Measurements from ENCODE around the gene GALNT18.

Gene GALNT18

DNA sequence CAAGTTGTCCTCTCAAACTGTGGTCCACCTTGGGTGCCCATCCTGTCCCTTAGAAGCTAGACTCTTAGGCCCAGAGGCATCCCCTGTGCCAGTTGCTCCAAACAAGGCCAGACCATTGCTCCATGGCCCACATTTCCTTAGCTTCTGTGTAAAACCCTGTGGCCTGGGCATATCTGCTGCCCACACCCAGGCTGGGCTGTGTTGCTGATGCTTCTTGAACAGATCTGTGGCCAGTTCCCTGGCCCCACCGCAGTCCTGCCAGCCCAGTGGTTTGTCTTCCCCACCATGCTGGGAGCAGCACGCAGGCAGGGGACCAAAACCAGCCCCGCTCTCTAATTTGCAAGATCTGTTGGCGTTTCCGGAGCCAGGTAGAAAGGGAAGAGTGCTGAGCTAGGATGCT is 341.0 kb downstream of the GALNT18 start:
- no peaks in the 10 kb centered on the region for H3F3A ChIP-seq (ENCODE audit: insufficient read depth, low read length)
- H4K20me1 ChIP-seq (ENCODE audit: insufficient read depth, low read length): no peaks in the 10 kb centered on the region
- H3K27me3 ChIP-seq (replicated peaks; ENCODE audit: insufficient read depth, low read length): no peaks in the 10 kb centered on the region
- H3K4me3 ChIP-seq (ENCODE audit: low read length): no peak overlapping the region
- H2AFZ ChIP-seq (ENCODE audit: low read length): no peak overlapping the region
- H3K9me2 ChIP-seq (replicated peaks; ENCODE audit: insufficient read depth, low read length): no peaks in the 10 kb centered on the region
- H3K27ac ChIP-seq (ENCODE audit: low read length): peak overlapping the region; percentile 6; the same call in 1 of the 2 replicates
- no peak for DNase-seq
- H3K4me1 ChIP-seq (ENCODE audit: low read length): peaks cover 13% of the 10 kb centered on the region
- no peak overlapping the region for H3K9ac ChIP-seq (ENCODE audit: low read length)
- no peaks in the 10 kb centered on the region for H3K36me3 ChIP-seq (replicated peaks; ENCODE audit: insufficient read depth, low read length)
- no peaks in the 10 kb centered on the region for H3K9me3 ChIP-seq (replicated peaks; ENCODE audit: insufficient read depth, low read length)
- TF ChIP-seq EZH2 (optimal IDR thresholded peaks at IDR 0.05; ENCODE audit: low read depth, low read length): no peak
- no peak for TF ChIP-seq EZH2phosphoT487 (IDR thresholded peaks at IDR 0.05; ENCODE audit: low read length)
- TF ChIP-seq, protein P1, sequence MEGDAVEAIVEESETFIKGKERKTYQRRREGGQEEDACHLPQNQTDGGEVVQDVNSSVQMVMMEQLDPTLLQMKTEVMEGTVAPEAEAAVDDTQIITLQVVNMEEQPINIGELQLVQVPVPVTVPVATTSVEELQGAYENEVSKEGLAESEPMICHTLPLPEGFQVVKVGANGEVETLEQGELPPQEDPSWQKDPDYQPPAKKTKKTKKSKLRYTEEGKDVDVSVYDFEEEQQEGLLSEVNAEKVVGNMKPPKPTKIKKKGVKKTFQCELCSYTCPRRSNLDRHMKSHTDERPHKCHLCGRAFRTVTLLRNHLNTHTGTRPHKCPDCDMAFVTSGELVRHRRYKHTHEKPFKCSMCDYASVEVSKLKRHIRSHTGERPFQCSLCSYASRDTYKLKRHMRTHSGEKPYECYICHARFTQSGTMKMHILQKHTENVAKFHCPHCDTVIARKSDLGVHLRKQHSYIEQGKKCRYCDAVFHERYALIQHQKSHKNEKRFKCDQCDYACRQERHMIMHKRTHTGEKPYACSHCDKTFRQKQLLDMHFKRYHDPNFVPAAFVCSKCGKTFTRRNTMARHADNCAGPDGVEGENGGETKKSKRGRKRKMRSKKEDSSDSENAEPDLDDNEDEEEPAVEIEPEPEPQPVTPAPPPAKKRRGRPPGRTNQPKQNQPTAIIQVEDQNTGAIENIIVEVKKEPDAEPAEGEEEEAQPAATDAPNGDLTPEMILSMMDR (IDR thresholded peaks at IDR 0.05; ENCODE audit: low read length): no peak
- H3K4me2 ChIP-seq (ENCODE audit: low read depth, low read length): no peak overlapping the region
- no peaks in the 10 kb centered on the region for H3K79me2 ChIP-seq (ENCODE audit: low read length)

DNA sequence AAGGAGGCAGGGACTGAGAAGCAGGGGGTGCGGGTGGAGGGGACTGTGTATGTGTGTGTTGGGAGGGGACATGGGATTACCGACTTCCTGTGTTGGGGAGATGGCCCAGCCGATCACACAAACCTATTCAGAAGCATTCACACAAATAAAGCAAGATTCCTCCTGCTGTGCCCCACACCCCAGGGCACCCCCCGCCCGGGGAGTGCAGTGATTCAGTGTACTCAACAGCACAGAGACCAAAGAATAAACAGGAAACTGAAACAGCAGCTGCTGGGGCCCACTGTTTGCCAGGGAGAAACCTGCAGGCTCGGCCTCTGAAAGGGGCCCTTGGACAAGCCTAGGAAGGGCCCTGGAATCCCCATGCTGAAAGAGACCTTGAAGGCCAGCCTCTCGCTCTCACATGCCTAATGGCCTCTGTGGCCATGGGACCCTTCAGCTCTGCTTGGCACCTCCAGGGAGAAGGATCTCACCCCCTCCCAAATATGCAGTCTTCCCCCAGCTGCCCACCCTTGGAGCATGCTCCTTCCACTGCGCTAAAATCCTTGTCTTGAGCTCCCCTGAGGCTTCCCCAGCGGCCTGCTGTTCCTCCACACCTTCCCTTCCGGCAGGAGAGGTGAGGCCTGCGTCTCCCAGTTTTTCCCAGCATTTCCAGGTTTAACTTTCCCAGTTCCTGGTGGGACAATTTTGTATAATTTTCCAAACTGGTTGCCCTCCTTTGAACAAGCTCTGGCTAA is 341.7 kb downstream of the GALNT18 start:
- Histone ChIP-seq H3K9me3 (replicated peaks; ENCODE audit: insufficient read depth, low read length) (no peaks in the 10 kb centered on the region), H3F3A (ENCODE audit: insufficient read depth, low read length) (no peaks in the 10 kb centered on the region), H3K27ac (ENCODE audit: low read length) (peak overlapping the region; percentile 6; the same call in 1 of the 2 replicates), H3K79me2 (ENCODE audit: low read length) (no peaks in the 10 kb centered on the region), H3K4me1 (ENCODE audit: low read length) (peaks cover 13% of the 10 kb centered on the region), H3K36me3 (replicated peaks; ENCODE audit: insufficient read depth, low read length) (no peaks in the 10 kb centered on the region), H3K9ac (ENCODE audit: low read length) (no peak overlapping the region), H3K4me2 (ENCODE audit: low read depth, low read length) (peak overlapping the region; percentile 30; the same call in 1 of the 2 replicates), H2AFZ (ENCODE audit: low read length) (peak overlapping the region; percentile 54), H3K9me2 (replicated peaks; ENCODE audit: insufficient read depth, low read length) (no peaks in the 10 kb centered on the region), H3K4me3 (ENCODE audit: low read length) (no peak overlapping the region), H3K27me3 (replicated peaks; ENCODE audit: insufficient read depth, low read length) (no peaks in the 10 kb centered on the region), H4K20me1 (ENCODE audit: insufficient read depth, low read length) (no peaks in the 10 kb centered on the region)
- peak; percentile 67 for DNase-seq
- TF ChIP-seq EZH2phosphoT487 (IDR thresholded peaks at IDR 0.05; ENCODE audit: low read length) (no peak), EZH2 (optimal IDR thresholded peaks at IDR 0.05; ENCODE audit: low read depth, low read length) (no peak)
- TF ChIP-seq, protein P1 (IDR thresholded peaks at IDR 0.05; ENCODE audit: low read length): no peak

DNA sequence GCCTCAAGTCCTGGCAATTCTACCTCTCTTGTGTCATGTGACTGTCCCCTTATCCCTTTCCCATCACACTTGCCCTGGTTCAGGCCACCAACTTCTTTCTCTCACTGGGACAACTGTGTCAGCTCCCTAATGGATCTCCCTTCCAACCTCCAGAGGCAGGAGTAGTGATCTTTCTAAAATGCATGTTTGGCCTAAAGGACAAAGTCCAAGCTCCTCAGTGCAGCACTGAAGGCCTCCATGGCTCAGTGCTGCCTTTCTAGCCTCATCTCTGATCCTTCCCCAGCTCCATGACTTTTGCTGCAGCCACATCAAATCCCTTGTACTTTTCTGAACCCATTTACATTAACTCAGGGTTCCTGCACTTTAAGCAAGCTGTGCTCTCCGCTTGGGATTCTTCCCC is 349.6 kb downstream of the GALNT18 start:
- H3K9me2 ChIP-seq (replicated peaks; ENCODE audit: insufficient read depth, low read length): no peaks in the 10 kb centered on the region
- no peak overlapping the region for H3K27ac ChIP-seq (ENCODE audit: low read length)
- no peaks in the 10 kb centered on the region for H3K36me3 ChIP-seq (replicated peaks; ENCODE audit: insufficient read depth, low read length)
- no peak for TF ChIP-seq EZH2phosphoT487 (IDR thresholded peaks at IDR 0.05; ENCODE audit: low read length)
- H3F3A ChIP-seq (ENCODE audit: insufficient read depth, low read length): no peaks in the 10 kb centered on the region
- no peak overlapping the region for H3K9ac ChIP-seq (ENCODE audit: low read length)
- H2AFZ ChIP-seq (ENCODE audit: low read length): no peak overlapping the region
- H3K4me3 ChIP-seq (ENCODE audit: low read length): no peak overlapping the region
- no peak for DNase-seq
- H3K4me1 ChIP-seq (ENCODE audit: low read length): no peaks in the 10 kb centered on the region
- H3K79me2 ChIP-seq (ENCODE audit: low read length): no peaks in the 10 kb centered on the region
- H3K9me3 ChIP-seq (replicated peaks; ENCODE audit: insufficient read depth, low read length): no peaks in the 10 kb centered on the region
- no peaks in the 10 kb centered on the region for H3K27me3 ChIP-seq (replicated peaks; ENCODE audit: insufficient read depth, low read length)
- no peak overlapping the region for H3K4me2 ChIP-seq (ENCODE audit: low read depth, low read length)
- H4K20me1 ChIP-seq (ENCODE audit: insufficient read depth, low read length): no peaks in the 10 kb centered on the region

DNA sequence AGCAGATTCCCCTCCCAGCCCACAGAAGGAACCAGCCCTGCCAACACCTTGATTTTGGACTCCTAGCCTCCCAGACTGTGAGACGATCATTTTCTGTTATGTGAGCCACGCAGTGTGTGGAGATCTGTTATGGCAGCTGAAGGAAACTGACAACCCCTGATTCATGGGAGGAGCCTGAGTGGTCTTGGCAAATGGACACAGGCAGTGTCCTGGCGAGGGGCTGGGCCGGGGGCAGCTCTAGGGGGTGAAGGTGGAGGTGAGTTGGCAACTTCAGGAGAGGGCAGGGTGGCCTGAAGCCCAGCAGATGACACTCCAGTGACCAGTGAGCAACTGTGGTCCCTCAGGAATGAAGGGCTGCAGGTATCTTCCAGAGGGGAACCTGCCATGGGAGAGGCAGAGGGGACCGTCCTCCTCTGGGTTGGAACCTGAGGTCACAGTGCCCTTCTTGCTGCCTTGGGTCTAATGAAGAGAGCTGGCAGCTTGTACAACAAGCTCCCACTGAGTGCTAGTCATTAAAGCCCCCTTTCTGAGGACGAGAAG is 351.5 kb downstream of the GALNT18 start:
- Histone ChIP-seq H3K27ac (ENCODE audit: low read length) (no peak overlapping the region), H4K20me1 (ENCODE audit: insufficient read depth, low read length) (no peaks in the 10 kb centered on the region), H3K4me1 (ENCODE audit: low read length) (0 out of 2 replicates have a peak, but pooled peaks cover 5% of the 10 kb centered on the region), H3F3A (ENCODE audit: insufficient read depth, low read length) (no peaks in the 10 kb centered on the region), H3K9me3 (replicated peaks; ENCODE audit: insufficient read depth, low read length) (no peaks in the 10 kb centered on the region), H2AFZ (ENCODE audit: low read length) (no peak overlapping the region), H3K9ac (ENCODE audit: low read length) (no peak overlapping the region), H3K36me3 (replicated peaks; ENCODE audit: insufficient read depth, low read length) (no peaks in the 10 kb centered on the region), H3K4me3 (ENCODE audit: low read length) (no peak overlapping the region), H3K9me2 (replicated peaks; ENCODE audit: insufficient read depth, low read length) (no peaks in the 10 kb centered on the region), H3K4me2 (ENCODE audit: low read depth, low read length) (no peak overlapping the region), H3K79me2 (ENCODE audit: low read length) (no peaks in the 10 kb centered on the region), H3K27me3 (replicated peaks; ENCODE audit: insufficient read depth, low read length) (no peaks in the 10 kb centered on the region)
- TF ChIP-seq EZH2 (optimal IDR thresholded peaks at IDR 0.05; ENCODE audit: low read depth, low read length): no peak
- TF ChIP-seq, protein P1 (IDR thresholded peaks at IDR 0.05; ENCODE audit: low read length): no peak
- TF ChIP-seq EZH2phosphoT487 (IDR thresholded peaks at IDR 0.05; ENCODE audit: low read length): no peak
- DNase-seq: no peak
